ENCODE measurements around the gene RGS14.

GRCh38 chr5:177333420-177334154, 24.1 kb upstream of the RGS14 start:
- TF ChIP-seq, protein P1, sequence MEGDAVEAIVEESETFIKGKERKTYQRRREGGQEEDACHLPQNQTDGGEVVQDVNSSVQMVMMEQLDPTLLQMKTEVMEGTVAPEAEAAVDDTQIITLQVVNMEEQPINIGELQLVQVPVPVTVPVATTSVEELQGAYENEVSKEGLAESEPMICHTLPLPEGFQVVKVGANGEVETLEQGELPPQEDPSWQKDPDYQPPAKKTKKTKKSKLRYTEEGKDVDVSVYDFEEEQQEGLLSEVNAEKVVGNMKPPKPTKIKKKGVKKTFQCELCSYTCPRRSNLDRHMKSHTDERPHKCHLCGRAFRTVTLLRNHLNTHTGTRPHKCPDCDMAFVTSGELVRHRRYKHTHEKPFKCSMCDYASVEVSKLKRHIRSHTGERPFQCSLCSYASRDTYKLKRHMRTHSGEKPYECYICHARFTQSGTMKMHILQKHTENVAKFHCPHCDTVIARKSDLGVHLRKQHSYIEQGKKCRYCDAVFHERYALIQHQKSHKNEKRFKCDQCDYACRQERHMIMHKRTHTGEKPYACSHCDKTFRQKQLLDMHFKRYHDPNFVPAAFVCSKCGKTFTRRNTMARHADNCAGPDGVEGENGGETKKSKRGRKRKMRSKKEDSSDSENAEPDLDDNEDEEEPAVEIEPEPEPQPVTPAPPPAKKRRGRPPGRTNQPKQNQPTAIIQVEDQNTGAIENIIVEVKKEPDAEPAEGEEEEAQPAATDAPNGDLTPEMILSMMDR (IDR thresholded peaks at IDR 0.05), result no peak
- TF ChIP-seq ZFX (IDR thresholded peaks at IDR 0.05; ENCODE audit: borderline replicate concordance), result no peak
